ENCODE data around the gene OTOA.
"Not testable (repeated sequence)": the region's sequence is repeated elsewhere in the genome, so short reads cannot be mapped to it uniquely, and the experiment has no call there.

The OTOA gene

DNA sequence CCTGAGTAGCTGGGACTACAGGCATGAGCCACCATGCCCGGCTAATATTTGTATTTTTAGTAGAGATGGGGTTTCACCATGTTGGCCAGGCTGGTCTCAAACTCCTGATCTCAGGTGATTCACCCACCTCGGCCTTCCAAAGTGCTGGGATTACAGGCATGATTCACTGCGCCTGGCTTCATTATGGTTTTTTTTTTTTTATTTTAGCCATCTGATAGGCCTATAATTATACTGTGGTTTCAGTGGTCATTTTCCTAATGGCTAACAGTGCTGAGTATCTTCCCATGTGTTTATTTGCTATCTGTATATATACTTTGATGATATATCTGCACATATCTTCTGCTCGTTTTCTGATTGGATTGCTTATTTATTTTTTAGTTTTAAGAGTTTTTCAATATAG, 10.7 kb downstream of the OTOA start:
- DNase-seq (ENCODE audit: low spot score): not testable (repeated sequence)

GRCh38 chr16:21680714-21681113, 16.9 kb downstream of the OTOA start:
- DNase-seq (ENCODE audit: low spot score): not testable (repeated sequence)

GRCh38 chr16:21683184-21683583, 19.4 kb downstream of the OTOA start:
- DNase-seq (ENCODE audit: low spot score): no peak

DNA sequence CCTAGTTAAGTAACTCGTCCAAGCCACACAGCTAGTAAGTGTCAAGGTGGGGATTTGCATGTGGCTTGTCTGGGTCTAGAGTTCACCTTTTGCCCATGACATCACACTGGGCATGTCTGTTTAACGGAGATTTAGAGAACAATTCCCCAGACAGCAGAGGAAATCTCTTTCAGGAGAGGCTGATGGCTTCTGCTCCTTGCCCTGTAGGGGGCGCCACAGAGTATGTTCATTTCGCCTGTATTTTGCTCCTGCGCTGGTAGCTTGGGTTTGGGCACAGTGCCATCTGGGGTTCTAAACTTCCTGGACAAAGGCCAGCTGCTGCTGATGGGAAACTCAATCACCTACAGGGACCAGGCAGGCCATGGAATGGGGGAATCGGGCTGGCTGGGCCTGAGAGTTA, 20.4 kb downstream of the OTOA start:
- DNase-seq (ENCODE audit: low spot score): no peak

GRCh38 chr16:21685034-21685455, 21.3 kb downstream of the OTOA start:
- DNase-seq (ENCODE audit: low spot score): no peak

GRCh38 chr16:21689107-21689506, 25.3 kb downstream of the OTOA start:
- no peak for DNase-seq (ENCODE audit: low spot score)

- not testable (repeated sequence) for DNase-seq (ENCODE audit: low spot score)
Observed at GRCh38 chr16:21690967-21691366, 27.2 kb downstream of the OTOA start.

- DNase-seq (ENCODE audit: low spot score): no peak
Observed at GRCh38 chr16:21694609-21695008, 30.8 kb downstream of the OTOA start.

DNA sequence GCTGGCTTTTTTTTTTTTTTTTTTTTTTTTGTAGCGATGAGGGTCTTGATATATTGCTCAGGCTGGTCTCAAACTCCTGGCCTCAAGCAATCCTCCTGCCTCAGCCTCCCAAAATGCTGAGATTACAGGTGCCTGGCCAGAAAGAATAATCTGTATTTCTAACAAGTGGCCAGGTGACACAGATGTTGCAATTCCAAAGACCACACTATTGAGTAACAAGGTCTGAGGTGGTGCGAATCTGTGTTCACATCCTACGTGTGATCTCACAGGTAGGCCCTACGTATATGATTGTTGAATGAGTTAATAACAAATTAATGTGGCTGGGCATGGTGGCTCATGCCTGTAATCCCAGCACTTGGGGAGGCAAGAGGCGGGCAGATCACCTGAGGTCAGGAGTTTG, 33.3 kb downstream of the OTOA start:
- DNase-seq (ENCODE audit: low spot score): no peak

DNA sequence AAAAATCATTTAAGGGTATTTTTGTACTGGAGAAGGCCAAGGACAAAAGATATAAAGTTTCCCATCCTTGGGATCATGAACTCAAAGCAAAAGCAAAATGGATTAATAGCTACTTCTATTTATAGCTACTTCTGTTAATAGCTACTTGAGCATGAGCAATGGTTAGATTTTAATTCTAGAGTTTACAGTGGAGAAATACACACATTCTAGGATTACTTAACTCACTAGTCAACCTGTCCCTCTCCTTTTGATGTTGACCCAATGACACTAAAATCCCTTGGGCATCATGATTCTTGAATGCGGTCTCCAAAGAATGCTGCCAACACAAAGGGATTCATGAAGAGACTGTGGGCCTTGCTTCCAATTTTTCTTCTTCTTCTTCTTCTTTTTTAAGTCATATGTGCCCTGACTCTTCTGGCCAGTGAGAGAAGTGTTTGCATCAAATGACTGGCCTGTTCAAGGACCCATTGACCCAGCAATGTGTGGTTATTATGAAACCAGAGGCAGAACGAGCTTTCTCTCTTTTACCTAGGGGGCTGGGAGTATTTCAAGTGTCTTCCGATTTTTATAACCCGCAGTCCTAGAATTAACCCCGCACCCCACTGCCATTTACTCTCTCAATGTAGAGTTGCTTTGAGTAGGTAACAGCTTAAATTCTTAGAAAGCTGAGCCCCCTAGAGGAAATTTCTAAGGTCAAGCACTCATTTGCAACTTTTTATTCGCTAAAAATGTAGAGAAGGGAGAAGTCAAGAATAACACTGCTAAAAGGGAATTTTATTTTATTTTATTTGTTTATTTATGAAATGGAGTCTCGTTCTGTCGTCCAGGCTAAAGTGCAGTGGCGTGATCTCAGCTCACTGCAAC, 34.6 kb downstream of the OTOA start:
- no peak for DNase-seq (ENCODE audit: low spot score)

GRCh38 chr16:21701271-21701670, 37.5 kb downstream of the OTOA start:
- DNase-seq (ENCODE audit: low spot score): no peak

DNA sequence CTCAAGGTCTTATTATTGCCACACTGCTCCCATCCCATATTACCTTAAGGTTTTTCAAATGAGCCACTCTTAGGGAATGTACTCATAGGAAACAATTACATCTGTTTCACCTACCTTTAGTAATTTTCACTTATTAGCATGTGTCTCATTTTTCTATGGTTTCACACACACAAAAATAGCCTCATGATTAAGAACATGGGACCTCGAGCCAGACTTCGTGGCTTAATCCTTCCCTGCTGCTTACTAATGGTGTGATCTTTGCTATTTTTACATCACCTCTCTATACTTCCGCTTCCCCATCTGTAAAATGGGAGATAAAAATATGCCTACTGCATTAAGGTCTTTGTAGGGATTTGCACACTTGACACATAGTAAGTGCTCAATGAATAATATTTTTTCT, 38.5 kb downstream of the OTOA start:
- DNase-seq (ENCODE audit: low spot score): no peak

GRCh38 chr16:21703156-21703555, 39.4 kb downstream of the OTOA start:
- DNase-seq (ENCODE audit: low spot score): no peak

- DNase-seq (ENCODE audit: low spot score): no peak
Observed at GRCh38 chr16:21703589-21704174, 39.9 kb downstream of the OTOA start.

DNA sequence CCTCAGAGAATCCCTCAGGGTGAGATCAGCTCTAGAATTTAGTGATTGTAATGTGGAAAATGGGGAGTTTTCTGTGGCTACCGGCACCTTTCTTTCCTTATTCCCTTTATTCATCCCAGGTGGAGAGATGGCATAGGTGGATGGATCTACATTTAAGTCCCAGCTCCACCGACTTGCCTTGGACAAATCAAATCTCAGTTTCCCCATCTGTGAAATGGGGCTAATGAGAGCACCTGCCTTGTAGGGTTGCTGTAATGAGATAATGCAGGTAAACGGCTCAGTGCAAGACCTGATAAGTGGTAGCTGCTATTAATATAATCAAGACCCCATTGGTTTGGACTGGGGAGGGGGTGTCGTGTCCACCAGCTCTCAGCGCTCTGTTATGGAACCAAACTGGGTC, 40.5 kb downstream of the OTOA start:
- DNase-seq (ENCODE audit: low spot score): no peak

GRCh38 chr16:21704733-21705132, 41.0 kb downstream of the OTOA start:
- no peak for DNase-seq (ENCODE audit: low spot score)

DNA sequence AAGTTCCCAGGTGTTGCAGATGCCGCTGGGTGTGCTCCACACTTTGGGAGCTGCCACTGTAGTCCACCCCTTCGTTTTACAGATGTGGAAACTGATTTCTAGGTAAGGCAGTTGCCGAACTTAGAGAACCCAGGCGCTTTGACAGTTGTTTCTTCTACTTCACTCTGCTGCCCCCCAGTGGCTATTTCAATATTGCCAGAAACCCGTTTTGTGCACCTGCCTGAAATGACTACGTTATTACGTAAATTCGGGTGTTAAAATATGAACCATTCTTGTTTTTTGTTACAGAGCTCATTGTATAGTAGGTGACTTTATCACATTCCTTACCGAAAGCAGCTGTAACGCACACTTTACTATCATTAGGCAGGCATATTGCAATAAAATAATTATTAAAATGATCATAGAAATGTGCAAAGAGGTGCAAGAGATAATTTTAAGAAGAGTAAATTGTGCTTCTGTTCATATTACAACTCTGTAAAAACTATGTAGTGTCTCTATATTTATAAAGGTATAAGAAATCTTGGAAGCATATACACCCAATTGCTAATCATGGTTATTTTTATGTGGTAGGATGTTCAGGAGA, 44.9 kb downstream of the OTOA start:
- DNase-seq (ENCODE audit: low spot score): peak; percentile 80

GRCh38 chr16:21710938-21711337, 47.2 kb downstream of the OTOA start:
- no peak for DNase-seq (ENCODE audit: low spot score)

- DNase-seq (ENCODE audit: low spot score): no peak
Observed at GRCh38 chr16:21713549-21714368, 50.0 kb downstream of the OTOA start.

DNA sequence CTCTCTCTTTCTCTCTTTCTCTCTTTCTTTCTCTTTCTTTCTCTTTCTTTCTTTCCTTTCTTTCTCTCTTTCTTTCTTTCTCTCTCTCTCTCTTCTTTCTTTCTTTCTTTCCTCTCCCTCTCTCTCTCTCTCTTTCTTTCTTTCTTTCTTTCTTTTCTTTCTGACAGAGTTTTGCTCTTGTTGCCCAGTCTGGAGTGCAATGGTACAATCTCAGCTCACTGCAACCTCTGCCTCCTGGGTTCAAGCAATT, 50.5 kb downstream of the OTOA start:
- not testable (repeated sequence) for DNase-seq (ENCODE audit: low spot score)

DNA sequence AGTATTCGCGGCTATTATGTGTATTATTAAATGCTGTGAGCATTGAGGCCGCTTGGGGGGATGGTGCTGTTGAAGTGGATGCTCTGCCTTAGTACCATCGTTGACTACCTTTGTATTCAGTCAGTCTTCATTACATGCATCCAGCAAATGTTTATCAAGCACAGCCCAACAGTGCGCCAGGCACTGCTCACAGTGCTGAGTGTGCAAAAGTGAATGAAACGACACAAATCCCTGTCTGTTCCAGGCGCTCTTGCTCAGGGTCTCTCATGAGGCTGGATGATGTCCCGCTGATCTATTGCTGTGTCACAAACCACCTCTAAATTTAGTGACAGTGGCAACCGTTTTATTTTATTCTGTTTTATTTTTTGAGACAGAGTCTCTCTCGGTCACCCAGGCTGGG, 53.8 kb downstream of the OTOA start:
- DNase-seq (ENCODE audit: low spot score): no peak

GRCh38 chr16:21719283-21719682, 55.5 kb downstream of the OTOA start:
- peak; percentile 11 for DNase-seq (ENCODE audit: low spot score)

DNA sequence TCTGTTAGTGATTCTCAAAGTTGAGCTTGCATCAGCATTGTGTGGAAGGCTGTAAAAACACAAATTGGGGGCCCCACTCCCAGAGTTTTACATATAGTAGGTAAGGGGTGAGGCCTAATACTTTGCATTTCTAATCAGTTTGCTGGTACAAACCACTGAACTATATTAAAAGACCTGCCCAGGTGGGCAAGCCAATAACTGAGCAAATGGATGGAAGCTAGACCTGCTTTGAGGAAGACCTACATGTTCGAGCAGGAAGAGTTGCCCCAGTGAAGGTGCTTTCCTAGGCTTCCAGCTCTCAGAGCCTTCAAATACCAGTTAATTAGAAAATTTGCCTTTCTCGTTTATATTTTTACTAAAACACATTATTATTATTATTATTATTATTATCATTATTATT, 56.8 kb downstream of the OTOA start:
- DNase-seq (ENCODE audit: low spot score): no peak

All from cerebellar cortex (tissue), 1 donor.